Measurements from ENCODE around the gene VAMP1. TPM values are rescaled to one million over a fixed set of nuclear protein-coding genes. Genes with fewer than 3 reads are reported as not detected.
A peak's percentile ranks its signal among the peaks of the same experiment; 100 is the strongest.

The VAMP1 gene
- total and polyA plus RNA-seq, 9 of the 15 experiments (the other 6 are each of a cell fraction or from before 2014, with no cell fraction given), result 0.76 to 13.2 (median 4.2) TPM

DNA sequence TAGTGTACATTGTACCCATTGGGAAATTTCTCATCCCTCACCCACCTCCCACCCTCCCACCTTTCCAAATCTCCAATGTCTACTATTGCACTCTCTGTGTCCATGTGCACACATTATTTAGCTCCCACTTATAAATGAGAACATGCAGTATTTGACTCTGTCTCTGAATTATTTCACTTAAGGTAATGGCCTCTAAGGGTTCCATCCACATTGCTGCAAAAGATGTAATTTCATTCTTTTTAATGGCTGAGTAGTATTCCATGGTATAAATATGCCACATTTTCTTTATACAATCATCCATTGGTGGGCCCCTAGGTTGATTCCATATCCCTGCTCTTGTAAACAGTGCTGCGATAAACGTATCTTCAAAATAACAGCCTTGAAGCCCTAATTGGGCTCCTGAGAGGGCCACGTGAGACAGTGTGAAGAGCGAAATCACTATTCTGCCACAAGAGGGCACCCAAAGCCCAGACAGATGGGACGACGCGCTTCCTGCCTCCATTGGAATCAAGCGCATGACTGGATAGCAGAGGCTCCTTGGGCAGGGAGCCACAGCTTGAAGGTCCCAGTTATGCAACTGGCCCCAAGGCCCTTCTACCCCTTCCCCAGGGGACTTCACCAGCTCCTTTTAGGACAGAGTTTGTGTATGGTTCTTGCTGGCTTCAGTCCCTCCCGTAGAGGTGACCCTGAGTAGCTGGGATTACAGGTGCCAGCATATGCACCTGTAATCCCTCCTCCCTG lies 47.0 kb downstream of the VAMP1 start (continued):
- TF ChIP-seq ZNF780A (CRISPR knock-in tag; IDR thresholded peaks at IDR 0.05), result no peak
- TF ChIP-seq KDM1A (IDR thresholded peaks at IDR 0.05), result no peak
- TF ChIP-seq, protein P1, sequence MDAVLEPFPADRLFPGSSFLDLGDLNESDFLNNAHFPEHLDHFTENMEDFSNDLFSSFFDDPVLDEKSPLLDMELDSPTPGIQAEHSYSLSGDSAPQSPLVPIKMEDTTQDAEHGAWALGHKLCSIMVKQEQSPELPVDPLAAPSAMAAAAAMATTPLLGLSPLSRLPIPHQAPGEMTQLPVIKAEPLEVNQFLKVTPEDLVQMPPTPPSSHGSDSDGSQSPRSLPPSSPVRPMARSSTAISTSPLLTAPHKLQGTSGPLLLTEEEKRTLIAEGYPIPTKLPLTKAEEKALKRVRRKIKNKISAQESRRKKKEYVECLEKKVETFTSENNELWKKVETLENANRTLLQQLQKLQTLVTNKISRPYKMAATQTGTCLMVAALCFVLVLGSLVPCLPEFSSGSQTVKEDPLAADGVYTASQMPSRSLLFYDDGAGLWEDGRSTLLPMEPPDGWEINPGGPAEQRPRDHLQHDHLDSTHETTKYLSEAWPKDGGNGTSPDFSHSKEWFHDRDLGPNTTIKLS (IDR thresholded peaks at IDR 0.05; ENCODE audit: borderline replicate concordance, low read depth), result peak; percentile 40; the same call in 1 of the 2 replicates
- 0 out of 2 replicates have a peak, but pooled peaks have one; percentile 26 for TF ChIP-seq GABPB1 (CRISPR knock-in tag; IDR thresholded peaks at IDR 0.05)
- TF ChIP-seq MAX (CRISPR knock-in tag; IDR thresholded peaks at IDR 0.05), result peak; percentile 88
- TF ChIP-seq, protein P2, sequence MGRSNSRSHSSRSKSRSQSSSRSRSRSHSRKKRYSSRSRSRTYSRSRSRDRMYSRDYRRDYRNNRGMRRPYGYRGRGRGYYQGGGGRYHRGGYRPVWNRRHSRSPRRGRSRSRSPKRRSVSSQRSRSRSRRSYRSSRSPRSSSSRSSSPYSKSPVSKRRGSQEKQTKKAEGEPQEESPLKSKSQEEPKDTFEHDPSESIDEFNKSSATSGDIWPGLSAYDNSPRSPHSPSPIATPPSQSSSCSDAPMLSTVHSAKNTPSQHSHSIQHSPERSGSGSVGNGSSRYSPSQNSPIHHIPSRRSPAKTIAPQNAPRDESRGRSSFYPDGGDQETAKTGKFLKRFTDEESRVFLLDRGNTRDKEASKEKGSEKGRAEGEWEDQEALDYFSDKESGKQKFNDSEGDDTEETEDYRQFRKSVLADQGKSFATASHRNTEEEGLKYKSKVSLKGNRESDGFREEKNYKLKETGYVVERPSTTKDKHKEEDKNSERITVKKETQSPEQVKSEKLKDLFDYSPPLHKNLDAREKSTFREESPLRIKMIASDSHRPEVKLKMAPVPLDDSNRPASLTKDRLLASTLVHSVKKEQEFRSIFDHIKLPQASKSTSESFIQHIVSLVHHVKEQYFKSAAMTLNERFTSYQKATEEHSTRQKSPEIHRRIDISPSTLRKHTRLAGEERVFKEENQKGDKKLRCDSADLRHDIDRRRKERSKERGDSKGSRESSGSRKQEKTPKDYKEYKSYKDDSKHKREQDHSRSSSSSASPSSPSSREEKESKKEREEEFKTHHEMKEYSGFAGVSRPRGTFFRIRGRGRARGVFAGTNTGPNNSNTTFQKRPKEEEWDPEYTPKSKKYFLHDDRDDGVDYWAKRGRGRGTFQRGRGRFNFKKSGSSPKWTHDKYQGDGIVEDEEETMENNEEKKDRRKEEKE (IDR thresholded peaks at IDR 0.05; ENCODE audit: borderline replicate concordance in 1 of 2, control insufficient read depth in 1 of 2, low read depth in 2 of 2, low read length in 1 of 2), result no peak
- no peak for TF ChIP-seq RFX7 (CRISPR knock-in tag; IDR thresholded peaks at IDR 0.05)
- TF ChIP-seq HOMEZ (CRISPR knock-in tag; IDR thresholded peaks at IDR 0.05), result no peak
- TF ChIP-seq CEBPG (CRISPR knock-in tag; IDR thresholded peaks at IDR 0.05), result no peak
- TF ChIP-seq CEBPG (tag; conservative IDR thresholded peaks at IDR 0.05 in 1 of 2, IDR thresholded peaks at IDR 0.05 in 1 of 2), result no peak; a peak in 1 of 4 replicates
- peak; percentile 46; the same call in 1 of the 2 replicates for TF ChIP-seq CREM (IDR thresholded peaks at IDR 0.05; ENCODE audit: low read depth)
- peak; percentile 61 for TF ChIP-seq ELF1 (tag; IDR thresholded peaks at IDR 0.05)
- TF ChIP-seq AFF1 (IDR thresholded peaks at IDR 0.05; ENCODE audit: low read depth in 1 of 2, partially characterized antibody in 2 of 2), result peak in 1 of 2 experiments; percentile 32
